Measurements from ENCODE around the gene RXRA. TPM values are rescaled to one million over a fixed set of nuclear protein-coding genes. Genes with fewer than 3 reads are reported as not detected.
A peak's percentile ranks its signal among the peaks of the same experiment; 100 is the strongest.

RXRA gene
- polyA plus RNA-seq, 1 of the 3 experiments (the other 2 are of a cell fraction): 7.6 TPM

DNA sequence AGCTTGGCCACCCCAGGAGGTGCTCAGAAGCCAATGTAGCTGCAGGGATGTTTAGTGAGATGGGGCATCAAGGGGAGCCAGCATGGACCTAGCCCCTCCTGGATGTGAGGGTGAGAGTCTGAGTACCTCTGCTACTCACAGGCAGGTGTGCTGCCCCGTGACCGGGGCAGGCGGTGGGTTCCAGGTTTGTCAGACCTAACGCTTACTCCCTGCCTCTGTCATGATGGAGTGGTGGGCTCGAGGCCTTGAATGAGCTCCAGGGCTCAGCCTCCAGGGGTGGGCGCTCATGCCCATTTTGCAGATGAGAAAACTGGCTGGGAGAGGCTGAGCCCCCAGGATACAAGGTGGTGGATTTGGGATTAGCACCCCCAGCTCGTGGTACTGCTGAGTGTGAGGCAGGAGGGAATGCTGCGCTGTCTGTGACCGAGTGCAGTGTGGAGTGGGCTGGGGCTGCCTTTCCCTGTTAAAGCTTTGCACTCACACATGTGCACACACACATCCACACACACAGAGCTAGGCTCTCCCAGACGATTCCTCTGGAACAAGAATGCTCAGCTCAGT lies 1.5 kb downstream of the RXRA start (continued):
- TF ChIP-seq, protein P1, sequence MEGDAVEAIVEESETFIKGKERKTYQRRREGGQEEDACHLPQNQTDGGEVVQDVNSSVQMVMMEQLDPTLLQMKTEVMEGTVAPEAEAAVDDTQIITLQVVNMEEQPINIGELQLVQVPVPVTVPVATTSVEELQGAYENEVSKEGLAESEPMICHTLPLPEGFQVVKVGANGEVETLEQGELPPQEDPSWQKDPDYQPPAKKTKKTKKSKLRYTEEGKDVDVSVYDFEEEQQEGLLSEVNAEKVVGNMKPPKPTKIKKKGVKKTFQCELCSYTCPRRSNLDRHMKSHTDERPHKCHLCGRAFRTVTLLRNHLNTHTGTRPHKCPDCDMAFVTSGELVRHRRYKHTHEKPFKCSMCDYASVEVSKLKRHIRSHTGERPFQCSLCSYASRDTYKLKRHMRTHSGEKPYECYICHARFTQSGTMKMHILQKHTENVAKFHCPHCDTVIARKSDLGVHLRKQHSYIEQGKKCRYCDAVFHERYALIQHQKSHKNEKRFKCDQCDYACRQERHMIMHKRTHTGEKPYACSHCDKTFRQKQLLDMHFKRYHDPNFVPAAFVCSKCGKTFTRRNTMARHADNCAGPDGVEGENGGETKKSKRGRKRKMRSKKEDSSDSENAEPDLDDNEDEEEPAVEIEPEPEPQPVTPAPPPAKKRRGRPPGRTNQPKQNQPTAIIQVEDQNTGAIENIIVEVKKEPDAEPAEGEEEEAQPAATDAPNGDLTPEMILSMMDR (IDR thresholded peaks at IDR 0.05): no peak

DNA sequence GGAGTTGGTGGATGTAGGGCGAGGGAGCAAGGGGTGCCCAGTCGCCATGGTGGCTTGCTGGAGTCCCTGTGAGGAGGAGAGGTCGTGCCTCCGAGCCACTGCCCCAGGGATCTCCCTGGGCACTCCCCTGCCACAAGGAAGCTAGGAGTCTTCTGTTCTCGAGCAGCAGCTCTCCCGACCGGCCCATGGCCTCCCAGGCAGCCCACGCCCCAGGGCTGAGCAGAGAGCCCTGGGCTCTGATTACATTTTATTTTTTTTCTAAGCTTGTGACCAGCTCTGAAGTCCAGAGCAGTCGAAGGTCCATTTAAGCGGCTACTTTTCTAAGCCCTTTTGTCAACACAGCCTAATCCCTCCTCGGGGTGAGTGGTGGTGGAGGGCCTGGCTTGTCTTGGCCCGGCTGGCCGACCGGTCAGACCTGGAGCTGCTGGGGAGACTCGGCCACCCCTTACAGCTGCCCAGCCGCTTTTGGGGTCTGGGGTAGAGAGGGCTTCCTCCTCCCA lies 2.1 kb downstream of the RXRA start:
- H3F3A ChIP-seq (replicated peaks; ENCODE audit: insufficient read depth): no peaks in the 10 kb centered on the region
- 88% methylated on average over 13 of the region's 16 CpGs for WGBS (ENCODE audit: low lambda C conversion rate)
- peak overlapping the region; percentile 73; the same call in 1 of the 2 replicates for H3K9ac ChIP-seq
- CTCF ChIA-PET: interaction anchor here (0.8 to 5.5 kb wide), 5 partner anchors 34 to 158 kb away, joined by 3 to 32 read pairs (median 4); no protein-coding TSS in a partner anchor
- peaks cover 35 to 71% of the 10 kb centered on the region in 2 experiments; a peak in 3 of 4 replicates for H3K4me1 ChIP-seq (ENCODE audit: control insufficient read depth in 1 of 2, insufficient read depth in 2 of 2, low read depth in 1 of 2, low read length in 1 of 2)
- peak overlapping the region; percentile 99 for H3K4me2 ChIP-seq
- H4K20me1 ChIP-seq (ENCODE audit: insufficient read depth): peaks cover 65% of the 10 kb centered on the region
- H2AFZ ChIP-seq (ENCODE audit: low read depth): no peak overlapping the region
- no peak for DNase-seq
- H3K79me2 ChIP-seq (ENCODE audit: insufficient read depth): peaks cover 65% of the 10 kb centered on the region
- no peak overlapping the region for H3K27ac ChIP-seq (ENCODE audit: low read depth in 2 of 2, low read length in 1 of 2)
- no peaks in the 10 kb centered on the region for H3K9me3 ChIP-seq
- TF ChIP-seq MXI1 (IDR thresholded peaks at IDR 0.05; ENCODE audit: low read depth, low read length) (no peak), FOSL2 (IDR thresholded peaks at IDR 0.05; ENCODE audit: borderline replicate concordance, low read depth) (no peak), TCF12 (IDR thresholded peaks at IDR 0.05) (no peak)
- TF ChIP-seq, protein P2, sequence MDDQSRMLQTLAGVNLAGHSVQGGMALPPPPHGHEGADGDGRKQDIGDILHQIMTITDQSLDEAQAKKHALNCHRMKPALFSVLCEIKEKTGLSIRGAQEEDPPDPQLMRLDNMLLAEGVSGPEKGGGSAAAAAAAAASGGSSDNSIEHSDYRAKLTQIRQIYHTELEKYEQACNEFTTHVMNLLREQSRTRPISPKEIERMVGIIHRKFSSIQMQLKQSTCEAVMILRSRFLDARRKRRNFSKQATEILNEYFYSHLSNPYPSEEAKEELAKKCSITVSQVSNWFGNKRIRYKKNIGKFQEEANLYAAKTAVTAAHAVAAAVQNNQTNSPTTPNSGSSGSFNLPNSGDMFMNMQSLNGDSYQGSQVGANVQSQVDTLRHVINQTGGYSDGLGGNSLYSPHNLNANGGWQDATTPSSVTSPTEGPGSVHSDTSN (IDR thresholded peaks at IDR 0.05): no peak
- H3K36me3 ChIP-seq (replicated peaks in 1 of 2; ENCODE audit: control insufficient read depth in 1 of 2, insufficient read depth in 2 of 2, low read length in 1 of 2): no peaks in the 10 kb centered on the region
- H3K27me3 ChIP-seq (ENCODE audit: insufficient read depth): no peaks in the 10 kb centered on the region
- POLR2A ChIA-PET: interaction anchor here (1.5 kb wide), 1 partner anchor 22 kb away, joined by 7 read pairs; no protein-coding TSS in a partner anchor
- no peaks in the 10 kb centered on the region for H3K9me2 ChIP-seq
- peak overlapping the region in 1 of 2 experiments; percentile 91; a peak in 1 of 4 replicates for H3K4me3 ChIP-seq (ENCODE audit: low read depth in 2 of 2, low read length in 1 of 2)

DNA sequence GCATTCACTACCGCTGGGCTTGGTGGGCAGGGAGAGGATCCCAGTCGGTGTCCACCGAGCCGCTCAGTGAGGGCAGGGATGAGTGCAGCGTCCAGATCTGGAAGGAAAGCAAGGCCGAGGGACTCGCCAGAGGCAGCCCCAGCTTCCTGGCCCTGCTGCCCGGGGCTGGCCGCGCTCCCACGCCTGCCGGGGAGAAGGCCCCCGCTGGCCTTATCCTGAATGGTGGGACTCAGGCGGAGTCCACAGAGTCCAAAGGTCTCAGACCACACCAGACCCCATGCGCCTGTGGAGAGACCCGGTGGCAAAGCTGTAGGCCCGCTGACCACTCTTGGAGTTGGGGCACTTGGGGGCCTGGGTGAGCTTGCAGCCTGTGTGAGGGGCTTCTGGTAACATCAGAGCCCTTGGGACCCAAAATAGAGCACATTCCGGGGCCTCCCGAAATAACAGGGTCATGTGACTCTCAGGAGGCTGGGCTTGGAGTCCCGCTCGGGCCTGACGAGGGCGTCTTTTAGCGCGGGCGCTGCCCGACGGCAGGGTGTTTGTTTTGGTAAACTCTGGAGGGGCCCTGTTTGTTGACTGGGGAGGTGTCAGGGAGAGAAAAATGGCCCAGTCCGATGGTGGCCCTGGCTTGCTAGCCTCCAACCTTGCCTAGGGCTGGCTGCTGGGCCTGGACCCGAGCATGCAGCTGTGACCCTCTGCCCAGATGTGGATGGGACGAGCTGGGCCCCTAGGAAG lies 2.8 kb downstream of the RXRA start:
- H3K9me2 ChIP-seq: no peaks in the 10 kb centered on the region
- H3K9me3 ChIP-seq: no peaks in the 10 kb centered on the region
- H3K4me3 ChIP-seq (ENCODE audit: low read depth in 2 of 2, low read length in 1 of 2): no peak overlapping the region
- ChIA-PET CTCF (interaction anchor here (0.8 to 5.5 kb wide), 6 partner anchors 33 to 159 kb away, joined by 3 to 32 read pairs (median 6); no protein-coding TSS in a partner anchor), POLR2A (interaction anchor here (0.6 kb wide), 1 partner anchor 114 kb away, joined by 3 read pairs; no protein-coding TSS in a partner anchor)
- H3F3A ChIP-seq (replicated peaks; ENCODE audit: insufficient read depth): no peaks in the 10 kb centered on the region
- no peak for DNase-seq
- WGBS (ENCODE audit: low lambda C conversion rate): 97% methylated on average over 5 of the region's 31 CpGs
- H2AFZ ChIP-seq (ENCODE audit: low read depth): no peak overlapping the region
- no peak overlapping the region for H3K9ac ChIP-seq
- H3K36me3 ChIP-seq (replicated peaks in 1 of 2; ENCODE audit: control insufficient read depth in 1 of 2, insufficient read depth in 2 of 2, low read length in 1 of 2): no peaks in the 10 kb centered on the region
- H3K27me3 ChIP-seq (ENCODE audit: insufficient read depth): no peaks in the 10 kb centered on the region
- peaks cover 34 to 75% of the 10 kb centered on the region in 2 experiments; a peak in 3 of 4 replicates for H3K4me1 ChIP-seq (ENCODE audit: control insufficient read depth in 1 of 2, insufficient read depth in 2 of 2, low read depth in 1 of 2, low read length in 1 of 2)
- peak overlapping the region; percentile 99; the same call in 1 of the 2 replicates for H3K4me2 ChIP-seq
- peaks cover 71% of the 10 kb centered on the region for H4K20me1 ChIP-seq (ENCODE audit: insufficient read depth)
- no peak overlapping the region for H3K27ac ChIP-seq (ENCODE audit: low read depth in 2 of 2, low read length in 1 of 2)
- peaks cover 72% of the 10 kb centered on the region for H3K79me2 ChIP-seq (ENCODE audit: insufficient read depth)
- no peak for TF ChIP-seq NFIC (IDR thresholded peaks at IDR 0.05; ENCODE audit: borderline replicate concordance)
- no peak for TF ChIP-seq GATA2 (CRISPR knock-in tag; IDR thresholded peaks at IDR 0.05)
- no peak for TF ChIP-seq SMC3 (IDR thresholded peaks at IDR 0.05; ENCODE audit: low read depth, low read length)
- TF ChIP-seq YY1 (IDR thresholded peaks at IDR 0.05; ENCODE audit: low read depth): no peak
- no peak for TF ChIP-seq RAD21 (IDR thresholded peaks at IDR 0.05; ENCODE audit: low read length)
- TF ChIP-seq FOXJ3 (CRISPR knock-in tag; IDR thresholded peaks at IDR 0.05): no peak
- TF ChIP-seq, protein P2 (IDR thresholded peaks at IDR 0.05): no peak
- TF ChIP-seq, protein P3, sequence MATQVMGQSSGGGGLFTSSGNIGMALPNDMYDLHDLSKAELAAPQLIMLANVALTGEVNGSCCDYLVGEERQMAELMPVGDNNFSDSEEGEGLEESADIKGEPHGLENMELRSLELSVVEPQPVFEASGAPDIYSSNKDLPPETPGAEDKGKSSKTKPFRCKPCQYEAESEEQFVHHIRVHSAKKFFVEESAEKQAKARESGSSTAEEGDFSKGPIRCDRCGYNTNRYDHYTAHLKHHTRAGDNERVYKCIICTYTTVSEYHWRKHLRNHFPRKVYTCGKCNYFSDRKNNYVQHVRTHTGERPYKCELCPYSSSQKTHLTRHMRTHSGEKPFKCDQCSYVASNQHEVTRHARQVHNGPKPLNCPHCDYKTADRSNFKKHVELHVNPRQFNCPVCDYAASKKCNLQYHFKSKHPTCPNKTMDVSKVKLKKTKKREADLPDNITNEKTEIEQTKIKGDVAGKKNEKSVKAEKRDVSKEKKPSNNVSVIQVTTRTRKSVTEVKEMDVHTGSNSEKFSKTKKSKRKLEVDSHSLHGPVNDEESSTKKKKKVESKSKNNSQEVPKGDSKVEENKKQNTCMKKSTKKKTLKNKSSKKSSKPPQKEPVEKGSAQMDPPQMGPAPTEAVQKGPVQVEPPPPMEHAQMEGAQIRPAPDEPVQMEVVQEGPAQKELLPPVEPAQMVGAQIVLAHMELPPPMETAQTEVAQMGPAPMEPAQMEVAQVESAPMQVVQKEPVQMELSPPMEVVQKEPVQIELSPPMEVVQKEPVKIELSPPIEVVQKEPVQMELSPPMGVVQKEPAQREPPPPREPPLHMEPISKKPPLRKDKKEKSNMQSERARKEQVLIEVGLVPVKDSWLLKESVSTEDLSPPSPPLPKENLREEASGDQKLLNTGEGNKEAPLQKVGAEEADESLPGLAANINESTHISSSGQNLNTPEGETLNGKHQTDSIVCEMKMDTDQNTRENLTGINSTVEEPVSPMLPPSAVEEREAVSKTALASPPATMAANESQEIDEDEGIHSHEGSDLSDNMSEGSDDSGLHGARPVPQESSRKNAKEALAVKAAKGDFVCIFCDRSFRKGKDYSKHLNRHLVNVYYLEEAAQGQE (IDR thresholded peaks at IDR 0.05; ENCODE audit: low read depth, low read length): no peak
- no peak for TF ChIP-seq POLR2AphosphoS5 (IDR thresholded peaks at IDR 0.05; ENCODE audit: low read depth, low read length)
- no peak for TF ChIP-seq RFX5 (IDR thresholded peaks at IDR 0.05; ENCODE audit: low read length)
- TF ChIP-seq GABPA (IDR thresholded peaks at IDR 0.05; ENCODE audit: low read depth): no peak
